ENCODE data around the gene SMYD5. TPM values are rescaled to one million over a fixed set of nuclear protein-coding genes. Genes with fewer than 3 reads are reported as not detected.

Gene SMYD5
- total RNA-seq, 4 donors from 2014 or later = 9.6 to 18.1 (median 12.8) TPM

DNA sequence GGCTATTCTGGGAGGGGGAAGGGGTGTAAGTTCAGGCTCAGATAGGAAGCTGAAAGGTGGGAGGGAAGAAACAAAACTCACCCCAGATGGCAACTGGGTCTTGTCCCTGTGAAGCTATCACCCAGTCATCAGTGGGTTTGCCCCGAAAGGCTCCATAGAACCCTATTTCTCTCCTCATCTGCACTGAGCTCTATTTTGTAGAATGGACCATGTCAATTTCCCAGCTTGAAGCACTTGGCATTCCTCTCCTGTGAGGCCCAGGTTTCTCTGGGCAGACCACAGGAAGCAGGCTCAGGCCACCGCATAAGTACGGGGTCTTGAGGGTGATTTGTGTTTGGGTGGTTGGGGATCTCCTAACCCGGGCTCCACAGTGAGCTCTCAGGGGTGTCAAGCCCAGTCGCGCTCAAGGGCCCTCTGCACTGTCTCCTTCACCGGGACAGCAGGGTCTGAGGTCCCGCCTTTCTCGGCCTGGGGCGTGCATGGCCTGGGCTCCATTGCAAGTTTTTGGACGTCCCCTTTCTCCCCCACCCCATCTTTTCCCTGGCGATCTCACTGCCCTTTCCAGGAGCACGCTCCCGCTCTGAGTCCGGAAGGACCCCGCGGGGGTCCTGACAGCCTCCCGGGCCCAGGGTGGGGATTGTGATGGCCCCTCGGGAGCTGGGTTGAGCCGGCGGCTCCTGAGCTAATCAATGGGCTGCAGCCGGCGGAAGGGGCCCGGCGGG, 38.9 kb upstream of the SMYD5 start:
- TF ChIP-seq POLR2A (IDR thresholded peaks at IDR 0.05) = no peak
- TF ChIP-seq, protein P1, sequence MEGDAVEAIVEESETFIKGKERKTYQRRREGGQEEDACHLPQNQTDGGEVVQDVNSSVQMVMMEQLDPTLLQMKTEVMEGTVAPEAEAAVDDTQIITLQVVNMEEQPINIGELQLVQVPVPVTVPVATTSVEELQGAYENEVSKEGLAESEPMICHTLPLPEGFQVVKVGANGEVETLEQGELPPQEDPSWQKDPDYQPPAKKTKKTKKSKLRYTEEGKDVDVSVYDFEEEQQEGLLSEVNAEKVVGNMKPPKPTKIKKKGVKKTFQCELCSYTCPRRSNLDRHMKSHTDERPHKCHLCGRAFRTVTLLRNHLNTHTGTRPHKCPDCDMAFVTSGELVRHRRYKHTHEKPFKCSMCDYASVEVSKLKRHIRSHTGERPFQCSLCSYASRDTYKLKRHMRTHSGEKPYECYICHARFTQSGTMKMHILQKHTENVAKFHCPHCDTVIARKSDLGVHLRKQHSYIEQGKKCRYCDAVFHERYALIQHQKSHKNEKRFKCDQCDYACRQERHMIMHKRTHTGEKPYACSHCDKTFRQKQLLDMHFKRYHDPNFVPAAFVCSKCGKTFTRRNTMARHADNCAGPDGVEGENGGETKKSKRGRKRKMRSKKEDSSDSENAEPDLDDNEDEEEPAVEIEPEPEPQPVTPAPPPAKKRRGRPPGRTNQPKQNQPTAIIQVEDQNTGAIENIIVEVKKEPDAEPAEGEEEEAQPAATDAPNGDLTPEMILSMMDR (IDR thresholded peaks at IDR 0.05) = no peak
- no peak overlapping the region for H3K4me3 ChIP-seq (ENCODE audit: low read depth, poor library complexity, severe bottlenecking)
- intact Hi-C loops (cut with DNase I; ENCODE audit: low total_unique reads) = no loop called here
- 53% methylated on average over 19 to 20 of the region's 25 CpGs for WGBS, 2 donors
- DNase-seq (ENCODE audit: low spot score in 2 of 2) = no peak

DNA sequence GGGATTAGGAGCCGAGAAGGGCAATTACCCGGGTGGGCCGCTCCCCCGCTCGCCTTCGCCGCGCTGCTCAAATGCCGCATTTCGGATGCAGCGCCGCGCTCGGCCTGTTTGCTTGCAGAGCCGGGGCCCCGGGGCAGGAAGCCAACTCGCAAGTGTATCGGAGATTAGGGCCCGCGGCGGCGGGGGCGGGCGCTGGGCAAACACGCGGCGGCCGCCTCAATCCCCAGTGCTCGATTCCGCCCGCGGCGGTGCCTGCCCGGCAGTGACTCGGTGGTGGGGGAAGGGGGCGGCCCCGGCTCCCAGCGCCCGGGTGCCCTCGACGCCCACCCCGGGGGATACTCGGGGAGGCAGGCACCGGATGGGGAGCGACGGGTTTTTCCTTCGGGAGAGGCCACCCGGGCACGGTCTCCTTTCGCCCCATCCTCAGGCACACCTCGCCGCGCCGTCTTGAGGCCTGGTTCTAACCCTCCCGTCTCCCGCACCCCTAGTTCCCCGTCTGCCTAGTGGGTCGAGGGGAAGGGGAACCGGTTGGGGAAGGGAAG, 38.3 kb upstream of the SMYD5 start:
- TF ChIP-seq POLR2A (IDR thresholded peaks at IDR 0.05) = no peak
- TF ChIP-seq, protein P1 (IDR thresholded peaks at IDR 0.05) = no peak
- peak overlapping the region; percentile 0 for H3K4me3 ChIP-seq (ENCODE audit: low read depth, poor library complexity, severe bottlenecking)
- DNase-seq (ENCODE audit: low spot score in 2 of 2) = peak; percentile 37 to 94
- 0 to 3% methylated on average over 22 to 42 of the region's 59 CpGs for whole genome bisulfite sequencing, 2 donors
- intact Hi-C loops (cut with DNase I; ENCODE audit: low total_unique reads) = no loop called here

- WGBS, 2 donors = 3 to 5% methylated on average over 31 of the region's 31 CpGs
- DNase-seq (ENCODE audit: low spot score in 2 of 2) = no peak
Observed at GRCh38 chr2:73176205-73176880, 37.7 kb upstream of the SMYD5 start.

GRCh38 chr2:73176881-73177644, 37.0 kb upstream of the SMYD5 start:
- DNase-seq (ENCODE audit: low spot score in 2 of 2) = peak; percentile 83 to 98
- 1 to 2% methylated on average over 24 to 56 of the region's 56 CpGs for WGBS, 2 donors

More at GRCh38 chr2:73176205-73176880, 37.7 kb upstream of the SMYD5 start:
- peak overlapping the region; percentile 0 for H3K4me3 ChIP-seq (ENCODE audit: low read depth, poor library complexity, severe bottlenecking)
- TF ChIP-seq, protein P1 (IDR thresholded peaks at IDR 0.05) = no peak
- TF ChIP-seq POLR2A (IDR thresholded peaks at IDR 0.05) = no peak
- intact Hi-C loops (cut with DNase I; ENCODE audit: low total_unique reads) = no loop called here

DNA sequence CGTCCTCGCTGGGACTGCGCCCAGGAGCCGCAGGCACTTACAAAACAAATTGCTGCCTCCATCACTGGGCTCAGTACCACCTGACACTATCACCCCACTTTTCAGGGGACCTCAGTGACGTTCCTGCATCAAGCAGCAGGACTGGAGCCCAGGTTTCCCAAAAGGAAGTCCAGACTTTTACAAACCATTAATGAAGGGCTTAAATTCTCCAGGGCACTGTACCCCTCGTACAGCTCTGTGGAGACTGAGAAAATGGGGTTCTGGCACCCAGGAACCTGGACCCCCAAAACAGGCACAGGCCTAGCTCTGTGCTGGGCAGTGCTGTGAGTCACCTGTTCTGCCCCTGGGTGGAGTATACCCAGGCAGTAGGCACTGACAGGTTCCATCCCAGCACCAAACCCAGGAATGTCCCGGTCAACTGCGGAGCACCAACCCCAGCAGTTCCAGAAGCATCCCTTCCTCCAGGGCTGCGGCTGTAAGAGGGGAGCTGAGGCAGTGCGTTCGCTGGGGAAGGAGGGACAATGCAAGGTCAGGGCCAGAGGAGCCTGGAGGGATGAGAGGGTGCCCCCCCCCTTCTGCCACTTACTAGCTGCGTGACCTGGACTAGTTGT, 36.3 kb upstream of the SMYD5 start:
- no peak for TF ChIP-seq POLR2A (IDR thresholded peaks at IDR 0.05)
- TF ChIP-seq, protein P1 (IDR thresholded peaks at IDR 0.05) = no peak
- H3K4me3 ChIP-seq (ENCODE audit: low read depth, poor library complexity, severe bottlenecking) = no peak overlapping the region
- no peak for DNase-seq (ENCODE audit: low spot score in 2 of 2)
- intact Hi-C loops (cut with DNase I; ENCODE audit: low total_unique reads) = no loop called here
- WGBS, 2 donors = 10 to 24% methylated on average over 10 of the region's 12 CpGs

More at GRCh38 chr2:73176881-73177644, 37.0 kb upstream of the SMYD5 start:
- H3K4me3 ChIP-seq (ENCODE audit: low read depth, poor library complexity, severe bottlenecking) = peak overlapping the region; percentile 39
- TF ChIP-seq, protein P1 (IDR thresholded peaks at IDR 0.05) = peak in 1 of 3 donors; percentile 91
- TF ChIP-seq POLR2A (IDR thresholded peaks at IDR 0.05) = no peak
- intact Hi-C loops (cut with DNase I; ENCODE audit: low total_unique reads) = no loop called here

Measured in lower leg skin (tissue), 4 donors.